Renal pelvis (tissue), 4 donors: Measurements from ENCODE around the gene TEX11. TPM values are rescaled to one million over a fixed set of nuclear protein-coding genes. Genes with fewer than 3 reads are reported as not detected.
A peak's percentile ranks its signal among the peaks of the same experiment; 100 is the strongest.

Experiments used
- DNase-seq: peaks from one replicate; pipeline ENCODE4 v3.0.0-alpha.2; 2013
- polyA plus RNA-seq, 3 donors: library from polyadenylated mRNA; unstranded; fragments of 120-200 nt; gene quantifications; one replicate each; pipeline ENCODE4 v1.2.1, GENCODE V29; 2013; ENCODE audit not compliant: insufficient read length in 3 of 3

Gene TEX11
- polyA plus RNA-seq, 3 donors, result 0.04 to 0.13 TPM; not detected in 1

GRCh38 chrX:70497026-70497425 is 411.5 kb downstream of the TEX11 start:
- DNase-seq, result no peak

GRCh38 chrX:70496491-70496890 is 412.0 kb downstream of the TEX11 start:
- DNase-seq, result no peak

GRCh38 chrX:70494441-70494840 is 414.1 kb downstream of the TEX11 start:
- no peak for DNase-seq

- DNase-seq, result no peak
These were observed 419.7 kb downstream of the TEX11 start for GRCh38 chrX:70488856-70489255.

GRCh38 chrX:70485466-70485865 is 423.0 kb downstream of the TEX11 start:
- DNase-seq, result no peak

GRCh38 chrX:70482300-70482699 is 426.2 kb downstream of the TEX11 start:
- DNase-seq, result no peak

GRCh38 chrX:70481471-70482270 is 426.8 kb downstream of the TEX11 start:
- DNase-seq, result peak; percentile 37

GRCh38 chrX:70480660-70481018 is 427.9 kb downstream of the TEX11 start:
- DNase-seq, result no peak

- no peak for DNase-seq
These were observed 428.4 kb downstream of the TEX11 start for GRCh38 chrX:70479922-70480659.

- no peak for DNase-seq
These were observed 429.1 kb downstream of the TEX11 start for GRCh38 chrX:70479247-70479921.

Other genes with a start within 250 kb of the TEX11 start
- gene SLC7A3, start 22.4 kb upstream of the TEX11 start, polyA plus RNA-seq, result 1 to 10 TPM; 1.9 to 2.7 (median 2.5) TPM
- gene SNX12, start 159.6 kb upstream of the TEX11 start, polyA plus RNA-seq, result 10 to 100 TPM; 53.6 to 54.2 (median 54.1) TPM
- gene FOXO4, start 187.1 kb upstream of the TEX11 start, polyA plus RNA-seq, result 10 to 100 TPM; 24.2 to 32.6 (median 25.6) TPM
- not detected for gene CXorf65, start 198.0 kb upstream of the TEX11 start, polyA plus RNA-seq
- gene IL2RG, start 202.9 kb upstream of the TEX11 start, polyA plus RNA-seq, result under 1 TPM; 0.35 to 0.81 (median 0.63) TPM
- gene MED12, start 209.9 kb upstream of the TEX11 start, polyA plus RNA-seq, result 10 to 100 TPM; 47.9 to 55.0 (median 54.9) TPM
- 1 to 10 TPM; 4.3 to 5.8 (median 4.9) TPM for gene NLGN3, start 236.1 kb upstream of the TEX11 start, polyA plus RNA-seq